Kidney (tissue), 14 donors: ENCODE results near the gene PDE3B. TPM values are rescaled to one million over a fixed set of nuclear protein-coding genes. Genes with fewer than 3 reads are reported as not detected.

Source experiments
- DNase-seq, 5 donors: peaks; one replicate each; pipeline ENCODE4 v3.0.0-alpha.2; 2013 to 2020
- FAIRE-seq: peaks from 2 replicates; lab custom pipeline; 2012; peaks lifted over from hg19 to GRCh38; lab: Jason Lieb, UNC
- H3K27ac ChIP-seq, 2 donors: one replicate each; pipeline ENCODE4 v1.7.0; 2013; ENCODE audit warnings: low read depth in 2 of 2, low read length in 2 of 2, inconsistent platforms in 1 of 2
- H3K27me3 ChIP-seq: one replicate; pipeline ENCODE4 v1.7.1; 2013; ENCODE audit warnings: low read length, inconsistent platforms; ENCODE audit not compliant: control insufficient read depth, insufficient read depth
- H3K36me3 ChIP-seq, 3 donors: one replicate each; pipeline versions ENCODE4 v1.7.0 to v1.7.1; 2013; ENCODE audit warnings: low read length in 3 of 3, control low read depth in 1 of 3, inconsistent platforms in 1 of 3; ENCODE audit not compliant: insufficient read depth in 3 of 3, control insufficient read depth in 2 of 3
- H3K4me1 ChIP-seq, 3 donors: one replicate each; pipeline versions ENCODE4 v1.7.0 to v1.7.1; 2013; ENCODE audit warnings: low read length in 3 of 3, inconsistent platforms in 1 of 3, low read depth in 1 of 3; ENCODE audit not compliant: control insufficient read depth in 2 of 3, insufficient read depth in 2 of 3
- H3K4me3 ChIP-seq, 3 donors: one replicate each; pipeline versions ENCODE4 v1.7.0 to v1.8.1; 2013; ENCODE audit warnings: low read length in 3 of 3, control low read depth in 1 of 3, inconsistent platforms in 1 of 3
- H3K9ac ChIP-seq, 3 donors: one replicate each; pipeline versions ENCODE4 v1.7.0 to v1.7.1; 2013; ENCODE audit warnings: low read length in 3 of 3, control low read depth in 1 of 3, inconsistent platforms in 1 of 3
- H3K9me3 ChIP-seq, 3 donors: one replicate each; pipeline versions ENCODE4 v1.7.0 to v1.7.1; 2013; ENCODE audit warnings: low read length in 3 of 3, control low read depth in 1 of 3, inconsistent platforms in 1 of 3; ENCODE audit not compliant: control insufficient read depth in 2 of 3, insufficient read depth in 1 of 3
- CTCF ChIP-seq: IDR thresholded peaks from 3 replicates; pipeline ENCODE4 v1.5.1; 2012; ENCODE audit warnings: mild to moderate bottlenecking, moderate library complexity, borderline replicate concordance; ENCODE audit not compliant: insufficient read depth; ENCODE audit errors: extremely low read depth
- intact Hi-C: fragments of 100-400 bp; cut with DNase I; formaldehyde crosslinking; loops from one replicate; pipeline ENCODE4 v1.11.1; 2022
- polyA plus RNA-seq: library from polyadenylated mRNA; stranded (reverse); fragments of 350-450 nt; fragmentation: Illumina TruSeq; extraction: RNeasy Lipid Tissue Mini Kit (QIAGEN cat#74804); gene quantifications from one replicate; pipeline ENCODE4 v1.2.3, GENCODE V29; 2014; ENCODE audit warnings: low read depth, low replicate concordance; ENCODE audit not compliant: insufficient read depth
- total RNA-seq: library from RNA; stranded (reverse); fragmentation: NEBNext Ultra II Directional; extraction: Animal tissue kit (Norgen Biotek cat#: 25700); gene quantifications from one replicate; pipeline ENCODE4 v1.2.1, GENCODE V29; 2021
- donor health status: control.
- donor health status: control.
- donor health status: control.
- donor health status: control.
- donor health status: control.
- donor health status: DM: yes; HTN: yes; CAD: no.
- donor health status: Normal renal cell carcinoma (clear cell type).

Gene PDE3B
- total and polyA plus RNA-seq, 2 donors from 2014 or later: 0.99 to 7.4 TPM

GRCh38 chr11:14835496-14836492 is 192.2 kb downstream of the PDE3B start:
- Histone ChIP-seq H3K4me1 (no peaks in the 10 kb centered on the region), H3K9me3 (no peaks in the 10 kb centered on the region), H3K27ac (no peak overlapping the region), H3K36me3 (no peaks in the 10 kb centered on the region), H3K4me3 (no peak overlapping the region), H3K27me3 (no peaks in the 10 kb centered on the region), H3K9ac (no peak overlapping the region)
- FAIRE-seq: peak; percentile 66
- intact Hi-C loops: no loop called here
- DNase-seq: no peak
- no peak for TF ChIP-seq CTCF

- TF ChIP-seq CTCF: no peak
These were observed 198.4 kb downstream of the PDE3B start for GRCh38 chr11:14842002-14842401.

GRCh38 chr11:14852571-14853177 is 209.1 kb downstream of the PDE3B start:
- no peak for DNase-seq
- no peak for FAIRE-seq
- H3K4me1 ChIP-seq: no peaks in the 10 kb centered on the region
- no peak overlapping the region for H3K27ac ChIP-seq
- no peaks in the 10 kb centered on the region for H3K27me3 ChIP-seq
- intact Hi-C loops: no loop called here
- no peaks in the 10 kb centered on the region for H3K9me3 ChIP-seq
- H3K9ac ChIP-seq: no peak overlapping the region
- no peak overlapping the region for H3K4me3 ChIP-seq
- H3K36me3 ChIP-seq: no peaks in the 10 kb centered on the region
- TF ChIP-seq CTCF: no peak

More at GRCh38 chr11:14842002-14842401, 198.4 kb downstream of the PDE3B start:
- Histone ChIP-seq H3K27ac (no peak overlapping the region), H3K36me3 (no peaks in the 10 kb centered on the region), H3K9me3 (no peaks in the 10 kb centered on the region), H3K9ac (no peak overlapping the region), H3K27me3 (no peaks in the 10 kb centered on the region), H3K4me1 (no peaks in the 10 kb centered on the region), H3K4me3 (no peak overlapping the region)
- intact Hi-C loops: no loop called here
- no peak for FAIRE-seq
- DNase-seq: no peak
